MM.1S (cell line): Measurements from ENCODE around the gene GPT2.

Experiments
- DNase-seq: peaks from one replicate; pipeline ENCODE4 v3.0.0-alpha.2; 2015
- H2AFZ ChIP-seq: fragments of 300-600 bp; sonication (generic); 2 replicates; pipeline ENCODE4 v1.6.0; 2016; ENCODE audit warnings: antibody characterized with exemption, low read length
- H3F3A ChIP-seq: fragments of 300-600 bp; sonication (generic); 2 replicates; pipeline ENCODE4 v1.6.1; 2016; ENCODE audit warnings: mild to moderate bottlenecking, antibody characterized with exemption, low read length, moderate library complexity, mixed read lengths; ENCODE audit not compliant: insufficient read depth
- H3K27ac ChIP-seq: fragments of 300-600 bp; sonication (generic); 2 replicates; pipeline ENCODE4 v1.5.1; 2016; ENCODE audit warnings: mild to moderate bottlenecking, low read length
- H3K27me3 ChIP-seq: fragments of 300-600 bp; sonication (generic); replicated peaks from 2 replicates; pipeline ENCODE4 v1.6.0; 2016; ENCODE audit warnings: low read length; ENCODE audit not compliant: insufficient read depth
- H3K36me3 ChIP-seq: fragments of 300-600 bp; sonication (generic); replicated peaks from 2 replicates; pipeline ENCODE4 v1.6.1; 2016; ENCODE audit warnings: mild to moderate bottlenecking, low read length, mixed read lengths; ENCODE audit not compliant: insufficient read depth
- H3K4me1 ChIP-seq: fragments of 300-600 bp; sonication (generic); 2 replicates; pipeline ENCODE4 v1.6.1; 2016; ENCODE audit warnings: low read length, mixed read lengths
- H3K4me2 ChIP-seq: fragments of 300-600 bp; sonication (generic); 2 replicates; pipeline ENCODE4 v1.6.0; 2016; ENCODE audit warnings: low read depth, low read length
- H3K4me3 ChIP-seq: fragments of 300-600 bp; sonication (generic); 2 replicates; pipeline ENCODE4 v1.5.1; 2016; ENCODE audit warnings: low read length, mixed read lengths
- H3K79me2 ChIP-seq: fragments of 300-600 bp; sonication (generic); 2 replicates; pipeline ENCODE4 v1.6.1; 2016; ENCODE audit warnings: mixed run types, low read length, mixed read lengths
- H3K9ac ChIP-seq: fragments of 300-600 bp; sonication (generic); 2 replicates; pipeline ENCODE4 v1.6.1; 2016; ENCODE audit warnings: low read length, mixed read lengths
- H3K9me2 ChIP-seq: fragments of 300-600 bp; sonication (generic); replicated peaks from 2 replicates; pipeline ENCODE4 v1.6.1; 2016; ENCODE audit warnings: mild to moderate bottlenecking, low read length, mixed read lengths; ENCODE audit not compliant: insufficient read depth
- H3K9me3 ChIP-seq: fragments of 300-600 bp; sonication (generic); replicated peaks from 2 replicates; pipeline ENCODE4 v1.6.1; 2016; ENCODE audit warnings: mild to moderate bottlenecking, low read length, mixed read lengths; ENCODE audit not compliant: insufficient read depth
- H4K20me1 ChIP-seq: fragments of 300-600 bp; sonication (generic); 2 replicates; pipeline ENCODE4 v1.6.1; 2016; ENCODE audit warnings: mild to moderate bottlenecking, low read length, moderate library complexity, mixed read lengths; ENCODE audit not compliant: insufficient read depth
- EZH2 ChIP-seq: fragments of 300-600 bp; sonication (generic); optimal IDR thresholded peaks from 2 replicates; pipeline ENCODE3; 2017; ENCODE audit warnings: low read depth, mild to moderate bottlenecking, antibody characterized with exemption, low read length, mixed read lengths
- EZH2phosphoT487 ChIP-seq: fragments of 300-600 bp; sonication (generic); IDR thresholded peaks from 2 replicates; pipeline ENCODE4 v1.6.1; 2018; ENCODE audit warnings: antibody characterized with exemption, low read length
- TF ChIP-seq, protein P1 (sequence below): fragments of 300-600 bp; sonication (generic); IDR thresholded peaks from 2 replicates; pipeline ENCODE4 v1.5.1; 2016; ENCODE audit warnings: antibody characterized with exemption, low read length, mixed read lengths

Gene GPT2

DNA sequence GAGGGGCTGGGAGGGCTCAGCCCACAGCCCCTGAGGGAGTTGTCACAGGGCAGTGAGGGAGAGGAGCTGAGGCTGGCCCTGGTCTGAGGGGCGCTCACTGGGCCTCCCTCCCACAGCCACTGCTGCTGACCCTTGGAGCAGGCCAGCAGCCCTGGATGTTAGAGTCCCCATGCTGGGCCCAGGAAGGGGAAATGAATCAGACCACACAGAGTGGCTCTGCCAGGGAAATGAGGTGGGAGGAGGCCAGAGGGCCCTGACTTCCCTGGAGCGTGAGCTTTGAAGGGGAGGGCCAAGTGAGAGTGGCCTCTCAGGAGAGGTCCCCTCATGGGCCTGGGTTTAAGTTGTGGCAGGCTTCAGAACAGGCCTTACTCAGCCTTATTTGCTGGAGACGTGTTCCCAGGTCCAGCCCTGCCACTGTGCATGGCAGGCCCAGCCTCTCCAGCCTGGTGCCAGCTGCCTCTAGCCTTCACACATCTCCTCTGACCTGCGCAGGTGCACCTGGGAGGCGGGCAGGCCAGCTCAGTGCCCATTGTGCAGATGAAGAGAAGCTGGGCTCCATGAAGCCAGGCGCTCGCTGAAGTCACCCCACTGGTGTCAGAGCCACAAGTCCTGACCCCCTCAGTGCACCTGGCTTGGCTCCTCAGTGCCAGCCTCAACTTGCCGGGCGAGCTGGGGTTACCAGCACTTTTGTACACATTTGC, 15.4 kb downstream of the GPT2 start:
- no peak overlapping the region for H3K27ac ChIP-seq
- H3K4me3 ChIP-seq: no peak overlapping the region
- no peaks in the 10 kb centered on the region for H3K9me2 ChIP-seq
- H2AFZ ChIP-seq: no peak overlapping the region
- no peak for DNase-seq
- no peaks in the 10 kb centered on the region for H4K20me1 ChIP-seq
- no peaks in the 10 kb centered on the region for H3K27me3 ChIP-seq
- TF ChIP-seq EZH2phosphoT487 (no peak), EZH2 (no peak)
- no peak overlapping the region for H3K9ac ChIP-seq
- H3F3A ChIP-seq: no peaks in the 10 kb centered on the region
- no peak overlapping the region for H3K4me2 ChIP-seq
- no peaks in the 10 kb centered on the region for H3K9me3 ChIP-seq
- no peaks in the 10 kb centered on the region for H3K4me1 ChIP-seq
- H3K79me2 ChIP-seq: no peaks in the 10 kb centered on the region
- no peaks in the 10 kb centered on the region for H3K36me3 ChIP-seq

DNA sequence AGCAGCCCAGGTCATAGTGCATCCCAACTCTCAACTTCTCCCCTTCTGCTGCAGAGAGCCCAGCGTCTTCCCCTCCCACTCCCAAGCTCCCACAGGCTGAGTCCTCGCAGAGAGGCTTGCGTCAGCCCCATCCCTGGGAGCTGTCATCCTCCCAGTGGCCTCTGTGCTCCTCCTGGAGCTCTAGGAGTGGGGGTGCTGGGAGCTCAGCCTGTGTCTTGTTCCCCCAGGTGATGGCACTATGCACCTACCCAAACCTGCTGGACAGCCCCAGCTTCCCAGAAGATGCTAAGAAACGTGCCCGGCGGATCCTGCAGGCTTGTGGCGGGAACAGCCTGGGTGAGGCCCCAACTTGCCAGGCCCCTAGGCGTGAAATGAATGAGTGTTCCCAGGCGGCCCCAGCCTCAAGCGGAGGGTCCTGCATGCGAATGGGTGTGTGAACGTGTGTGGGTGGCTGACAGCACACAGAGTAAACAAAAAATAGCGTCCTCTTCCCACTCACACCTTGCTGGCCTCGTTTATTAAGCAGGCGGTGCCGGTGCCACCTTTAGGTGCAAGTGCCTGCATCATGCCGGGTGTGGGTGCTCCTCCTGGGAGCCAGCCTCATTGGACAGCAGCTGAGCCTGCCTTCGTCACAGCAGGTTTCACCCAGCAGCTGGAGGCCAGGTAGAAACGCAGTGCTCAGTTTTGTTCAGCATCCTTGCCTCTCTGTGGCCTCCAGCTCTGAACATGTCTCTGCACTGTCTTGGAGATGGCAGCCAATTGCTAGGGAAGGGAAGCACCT, 16.5 kb downstream of the GPT2 start:
- H3K36me3 ChIP-seq: no peaks in the 10 kb centered on the region
- H4K20me1 ChIP-seq: no peaks in the 10 kb centered on the region
- H3K9me2 ChIP-seq: no peaks in the 10 kb centered on the region
- no peaks in the 10 kb centered on the region for H3K9me3 ChIP-seq
- no peak overlapping the region for H3K27ac ChIP-seq
- H3K4me2 ChIP-seq: no peak overlapping the region
- H3K4me1 ChIP-seq: no peaks in the 10 kb centered on the region
- H3F3A ChIP-seq: no peaks in the 10 kb centered on the region
- no peaks in the 10 kb centered on the region for H3K79me2 ChIP-seq
- no peak for DNase-seq
- no peak overlapping the region for H3K9ac ChIP-seq
- TF ChIP-seq, protein P1, sequence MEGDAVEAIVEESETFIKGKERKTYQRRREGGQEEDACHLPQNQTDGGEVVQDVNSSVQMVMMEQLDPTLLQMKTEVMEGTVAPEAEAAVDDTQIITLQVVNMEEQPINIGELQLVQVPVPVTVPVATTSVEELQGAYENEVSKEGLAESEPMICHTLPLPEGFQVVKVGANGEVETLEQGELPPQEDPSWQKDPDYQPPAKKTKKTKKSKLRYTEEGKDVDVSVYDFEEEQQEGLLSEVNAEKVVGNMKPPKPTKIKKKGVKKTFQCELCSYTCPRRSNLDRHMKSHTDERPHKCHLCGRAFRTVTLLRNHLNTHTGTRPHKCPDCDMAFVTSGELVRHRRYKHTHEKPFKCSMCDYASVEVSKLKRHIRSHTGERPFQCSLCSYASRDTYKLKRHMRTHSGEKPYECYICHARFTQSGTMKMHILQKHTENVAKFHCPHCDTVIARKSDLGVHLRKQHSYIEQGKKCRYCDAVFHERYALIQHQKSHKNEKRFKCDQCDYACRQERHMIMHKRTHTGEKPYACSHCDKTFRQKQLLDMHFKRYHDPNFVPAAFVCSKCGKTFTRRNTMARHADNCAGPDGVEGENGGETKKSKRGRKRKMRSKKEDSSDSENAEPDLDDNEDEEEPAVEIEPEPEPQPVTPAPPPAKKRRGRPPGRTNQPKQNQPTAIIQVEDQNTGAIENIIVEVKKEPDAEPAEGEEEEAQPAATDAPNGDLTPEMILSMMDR: no peak
- no peak for TF ChIP-seq EZH2phosphoT487
- TF ChIP-seq EZH2: no peak
- no peak overlapping the region for H3K4me3 ChIP-seq
- H3K27me3 ChIP-seq: no peaks in the 10 kb centered on the region
- no peak overlapping the region for H2AFZ ChIP-seq

DNA sequence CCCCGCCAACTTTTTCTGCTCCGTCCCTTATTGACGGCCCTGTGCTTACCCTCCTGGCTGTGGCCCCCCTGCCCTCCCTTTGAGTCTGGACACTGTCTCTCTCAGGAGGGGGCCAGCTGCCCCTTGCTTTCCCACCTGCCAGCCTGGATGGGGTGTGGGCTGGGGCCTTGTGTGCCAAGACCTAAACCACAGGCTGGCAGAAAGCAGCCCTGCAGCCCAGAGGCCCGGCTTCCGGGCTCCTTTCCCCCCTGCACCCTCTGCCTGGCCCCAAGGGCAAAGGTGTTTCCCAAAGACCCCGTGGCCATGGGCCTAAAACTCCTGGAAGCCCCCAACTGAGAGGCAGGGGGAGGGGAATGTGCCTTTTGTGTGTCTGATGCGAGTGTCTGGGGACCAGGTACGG, 17.5 kb downstream of the GPT2 start:
- H2AFZ ChIP-seq: no peak overlapping the region
- TF ChIP-seq EZH2phosphoT487 (no peak), EZH2 (no peak)
- TF ChIP-seq, protein P1: no peak
- H3K79me2 ChIP-seq: no peaks in the 10 kb centered on the region
- no peaks in the 10 kb centered on the region for H3K36me3 ChIP-seq
- H3K4me1 ChIP-seq: no peaks in the 10 kb centered on the region
- no peak overlapping the region for H3K4me2 ChIP-seq
- no peaks in the 10 kb centered on the region for H3K27me3 ChIP-seq
- H3K9me3 ChIP-seq: no peaks in the 10 kb centered on the region
- DNase-seq: no peak
- no peak overlapping the region for H3K4me3 ChIP-seq
- H3F3A ChIP-seq: no peaks in the 10 kb centered on the region
- no peaks in the 10 kb centered on the region for H3K9me2 ChIP-seq
- no peak overlapping the region for H3K27ac ChIP-seq
- no peaks in the 10 kb centered on the region for H4K20me1 ChIP-seq
- no peak overlapping the region for H3K9ac ChIP-seq
